ENCODE results near the gene DAAM2. TPM values are rescaled to one million over a fixed set of nuclear protein-coding genes. Genes with fewer than 3 reads are reported as not detected.

The DAAM2 gene
- total and polyA plus RNA-seq, 3 experiments from 2014 or later = not detected

DNA sequence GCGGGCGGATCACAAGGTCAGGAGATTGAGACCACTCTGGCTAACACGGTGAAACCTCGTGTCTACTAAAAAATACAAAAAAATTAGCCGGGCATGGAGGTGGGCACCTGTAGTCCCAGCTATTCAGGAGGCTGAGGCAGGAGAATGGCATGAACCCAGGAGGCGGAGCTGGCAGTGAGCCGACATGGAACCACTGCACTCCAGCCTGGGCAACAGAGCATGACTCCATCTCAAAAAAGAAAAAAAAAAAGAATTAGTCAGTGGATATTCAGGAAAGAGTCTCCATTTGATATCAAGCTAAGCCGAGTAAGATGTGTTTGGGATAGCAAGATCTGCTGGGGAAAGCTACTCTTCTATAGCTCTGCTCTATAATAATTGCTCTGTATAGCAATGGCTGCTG is 101.1 kb downstream of the DAAM2 start:
- no peaks in the 10 kb centered on the region for H3K36me3 Mint-ChIP-seq
- CTCF ChIA-PET = no interaction called here

DNA sequence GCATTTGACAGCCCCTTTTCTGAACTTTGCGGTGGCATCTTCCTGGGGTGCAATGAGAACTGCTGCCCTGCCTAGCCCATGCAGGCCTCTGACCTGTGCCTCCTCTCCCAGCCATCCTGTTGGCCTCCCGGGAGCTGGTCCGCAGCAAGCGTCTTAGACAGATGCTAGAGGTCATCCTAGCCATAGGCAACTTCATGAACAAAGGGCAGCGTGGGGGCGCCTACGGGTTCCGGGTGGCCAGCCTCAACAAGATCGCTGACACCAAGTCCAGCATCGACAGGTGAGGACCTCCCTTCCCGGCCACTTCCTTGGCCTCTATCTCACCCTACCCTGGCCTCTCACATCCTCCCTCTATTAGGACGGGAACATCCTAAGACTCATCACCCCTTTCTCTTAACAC is 104.5 kb downstream of the DAAM2 start:
- DNase-seq = no peak
- Mint-ChIP-seq H3K9me3 (peaks cover 0 to 1% (median 0%) of the 10 kb centered on the region in 5 donors), H3K27ac (no peak overlapping the region), H3K27me3 (peaks cover 3 to 6% of the 10 kb centered on the region in 2 donors), H3K4me1 (no peaks in the 10 kb centered on the region), H3K4me3 (no peak overlapping the region), H3K36me3 (no peaks in the 10 kb centered on the region)
- H3K9me3 ChIP-seq (ENCODE audit: low read length) = no peaks in the 10 kb centered on the region
- H3K27ac ChIP-seq (ENCODE audit: low read depth, low read length) = no peak overlapping the region
- no peaks in the 10 kb centered on the region for H3K36me3 ChIP-seq (ENCODE audit: insufficient read depth, low read length)
- no peaks in the 10 kb centered on the region for H3K4me1 ChIP-seq (ENCODE audit: insufficient read depth, low read length)
- no peak overlapping the region for H3K4me3 ChIP-seq (ENCODE audit: low read length)
- POLR2A ChIA-PET = no interaction called here
- H3K27me3 ChIP-seq (ENCODE audit: insufficient read depth, low read length, poor library complexity, severe bottlenecking) = no peaks in the 10 kb centered on the region
- CTCF ChIA-PET = no interaction called here

More for the DNA sequence above, 101.1 kb downstream of the DAAM2 start:
- Mint-ChIP-seq H3K9me3 (peaks cover 0 to 1% (median 0%) of the 10 kb centered on the region in 5 donors), H3K4me3 (no peak overlapping the region), H3K27ac (no peak overlapping the region), H3K27me3 (peaks cover 0 to 6% of the 10 kb centered on the region in 2 donors), H3K4me1 (no peaks in the 10 kb centered on the region)
- Histone ChIP-seq H3K27ac (ENCODE audit: low read depth, low read length) (no peak overlapping the region), H3K4me1 (ENCODE audit: insufficient read depth, low read length) (no peaks in the 10 kb centered on the region), H3K36me3 (ENCODE audit: insufficient read depth, low read length) (no peaks in the 10 kb centered on the region), H3K9me3 (ENCODE audit: low read length) (no peaks in the 10 kb centered on the region), H3K4me3 (ENCODE audit: low read length) (no peak overlapping the region), H3K27me3 (ENCODE audit: insufficient read depth, low read length, poor library complexity, severe bottlenecking) (no peaks in the 10 kb centered on the region)
- POLR2A ChIA-PET = no interaction called here
- no peak for DNase-seq

DNA sequence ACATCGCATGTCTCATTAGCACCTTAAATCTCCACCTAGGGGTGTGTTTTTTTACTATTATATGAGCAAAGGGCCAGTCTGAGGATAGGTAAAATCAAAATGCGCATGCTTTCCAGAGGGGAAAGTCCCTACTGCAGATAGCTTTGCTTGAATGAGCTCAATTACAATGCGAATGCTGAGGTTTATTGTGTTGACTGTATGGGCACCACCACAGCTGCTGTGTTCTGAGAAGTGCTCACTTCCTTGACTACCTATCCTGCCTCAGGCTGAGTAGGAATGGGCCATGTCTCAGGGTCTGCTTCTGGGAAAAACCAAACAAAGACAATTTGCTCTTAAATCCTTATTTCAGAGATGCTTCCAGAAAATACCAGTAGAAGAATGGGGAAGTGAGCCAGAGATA is 105.5 kb downstream of the DAAM2 start:
- Mint-ChIP-seq H3K27ac (no peak overlapping the region), H3K4me3 (no peak overlapping the region), H3K36me3 (no peaks in the 10 kb centered on the region), H3K4me1 (no peaks in the 10 kb centered on the region), H3K27me3 (peaks cover 3% of the 10 kb centered on the region in 2 donors), H3K9me3 (no peaks in the 10 kb centered on the region)
- no peak overlapping the region for H3K4me3 ChIP-seq (ENCODE audit: low read length)
- POLR2A ChIA-PET = no interaction called here
- no peaks in the 10 kb centered on the region for H3K36me3 ChIP-seq (ENCODE audit: insufficient read depth, low read length)
- no peaks in the 10 kb centered on the region for H3K27me3 ChIP-seq (ENCODE audit: insufficient read depth, low read length, poor library complexity, severe bottlenecking)
- CTCF ChIA-PET = no interaction called here
- no peak overlapping the region for H3K27ac ChIP-seq (ENCODE audit: low read depth, low read length)
- H3K4me1 ChIP-seq (ENCODE audit: insufficient read depth, low read length) = no peaks in the 10 kb centered on the region
- no peaks in the 10 kb centered on the region for H3K9me3 ChIP-seq (ENCODE audit: low read length)
- no peak for DNase-seq

DNA sequence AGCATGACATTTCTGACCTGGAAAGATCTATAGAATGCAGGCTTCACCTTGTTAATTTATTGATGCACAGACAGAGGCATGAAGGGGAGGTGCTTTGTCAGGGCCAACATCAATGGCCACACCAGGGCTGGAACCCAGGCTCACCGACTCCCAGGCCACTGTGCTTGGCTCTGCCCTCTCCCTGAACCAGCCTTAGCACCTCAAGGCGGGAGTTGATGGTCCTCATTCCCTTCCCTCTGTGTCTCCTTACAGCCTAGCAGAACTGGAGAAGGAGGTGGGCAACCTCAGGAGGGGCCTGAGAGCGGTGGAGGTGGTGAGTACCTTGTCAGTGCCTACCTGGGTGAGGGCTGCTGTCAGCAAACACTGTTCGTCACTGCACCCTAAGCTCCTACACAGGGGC is 106.4 kb downstream of the DAAM2 start:
- Mint-ChIP-seq H3K9me3 (no peaks in the 10 kb centered on the region), H3K27me3 (peaks cover 3 to 6% of the 10 kb centered on the region in 2 donors), H3K4me3 (no peak overlapping the region), H3K27ac (no peak overlapping the region), H3K4me1 (no peaks in the 10 kb centered on the region), H3K36me3 (no peaks in the 10 kb centered on the region)
- Histone ChIP-seq H3K36me3 (ENCODE audit: insufficient read depth, low read length) (no peaks in the 10 kb centered on the region), H3K27me3 (ENCODE audit: insufficient read depth, low read length, poor library complexity, severe bottlenecking) (no peaks in the 10 kb centered on the region), H3K9me3 (ENCODE audit: low read length) (no peaks in the 10 kb centered on the region), H3K4me1 (ENCODE audit: insufficient read depth, low read length) (no peaks in the 10 kb centered on the region), H3K4me3 (ENCODE audit: low read length) (no peak overlapping the region), H3K27ac (ENCODE audit: low read depth, low read length) (no peak overlapping the region)
- ChIA-PET POLR2A (no interaction called here), CTCF (no interaction called here)
- no peak for DNase-seq

DNA sequence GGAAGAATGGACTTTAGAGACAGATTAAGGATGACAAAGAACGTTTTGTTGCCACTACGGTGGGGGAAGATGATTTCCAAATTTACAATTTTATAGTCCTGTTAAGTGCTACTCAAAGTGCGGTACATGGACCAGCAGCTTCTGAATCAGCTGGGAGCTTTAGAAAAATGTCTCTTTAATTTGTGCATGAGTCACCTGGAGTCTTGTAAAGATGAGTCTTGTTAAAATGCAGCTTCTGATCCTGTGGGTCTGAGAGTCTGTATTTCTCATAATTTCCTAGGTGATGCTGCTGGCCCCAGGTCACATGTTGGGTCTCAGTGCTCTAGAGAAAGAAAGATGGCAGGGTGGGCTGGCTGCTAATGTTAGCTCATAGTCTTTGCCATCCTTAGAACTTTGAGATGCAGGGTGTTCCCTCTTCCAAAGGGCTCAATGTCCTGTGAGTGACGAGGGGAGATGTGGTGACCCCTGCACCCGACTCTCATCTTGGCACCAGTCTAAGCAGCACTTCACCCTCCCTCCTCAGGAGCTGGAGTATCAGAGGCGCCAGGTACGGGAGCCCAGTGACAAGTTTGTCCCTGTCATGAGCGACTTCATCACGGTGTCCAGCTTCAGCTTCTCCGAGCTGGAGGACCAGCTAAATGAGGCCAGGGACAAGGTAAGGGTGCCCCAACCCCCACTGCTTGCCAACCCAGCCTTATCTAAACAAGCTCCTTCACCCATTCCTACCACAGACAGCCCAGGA is 107.5 kb downstream of the DAAM2 start:
- Mint-ChIP-seq H3K36me3 (no peaks in the 10 kb centered on the region), H3K27ac (no peak overlapping the region), H3K27me3 (peaks cover 3 to 10% of the 10 kb centered on the region in 2 donors), H3K4me1 (no peaks in the 10 kb centered on the region), H3K4me3 (no peak overlapping the region), H3K9me3 (no peaks in the 10 kb centered on the region)
- no peaks in the 10 kb centered on the region for H3K9me3 ChIP-seq (ENCODE audit: low read length)
- H3K27me3 ChIP-seq (ENCODE audit: insufficient read depth, low read length, poor library complexity, severe bottlenecking) = no peaks in the 10 kb centered on the region
- ChIA-PET CTCF (no interaction called here), POLR2A (no interaction called here)
- H3K4me3 ChIP-seq (ENCODE audit: low read length) = no peak overlapping the region
- DNase-seq = no peak
- H3K4me1 ChIP-seq (ENCODE audit: insufficient read depth, low read length) = no peaks in the 10 kb centered on the region
- H3K36me3 ChIP-seq (ENCODE audit: insufficient read depth, low read length) = no peaks in the 10 kb centered on the region
- no peak overlapping the region for H3K27ac ChIP-seq (ENCODE audit: low read depth, low read length)

DNA sequence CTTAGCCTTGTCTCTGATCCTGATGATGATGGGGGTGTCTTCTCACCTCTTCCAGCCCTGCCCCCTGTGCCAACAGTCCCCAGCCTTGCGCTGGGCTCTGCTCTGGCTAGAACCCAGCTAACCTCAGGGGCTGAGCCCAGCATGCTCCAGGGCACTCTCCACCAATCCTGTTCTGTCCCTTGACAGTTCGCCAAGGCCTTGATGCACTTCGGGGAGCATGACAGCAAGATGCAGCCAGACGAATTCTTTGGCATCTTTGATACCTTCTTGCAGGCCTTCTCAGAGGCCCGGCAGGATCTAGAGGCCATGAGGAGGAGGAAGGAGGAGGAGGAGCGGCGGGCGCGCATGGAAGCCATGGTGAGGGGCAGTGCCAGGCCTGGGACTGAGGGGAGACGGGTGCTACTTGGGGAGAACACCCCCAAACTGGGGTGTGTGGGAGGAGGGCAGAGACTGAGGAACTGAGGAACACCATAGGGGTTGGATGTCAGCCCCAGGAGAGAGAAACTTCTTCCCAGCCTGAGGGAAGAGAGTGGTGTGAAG is 109.0 kb downstream of the DAAM2 start:
- H3K9me3 ChIP-seq (ENCODE audit: low read length) = no peaks in the 10 kb centered on the region
- ChIA-PET CTCF (no interaction called here), POLR2A (no interaction called here)
- no peak overlapping the region for H3K4me3 ChIP-seq (ENCODE audit: low read length)
- H3K4me1 ChIP-seq (ENCODE audit: insufficient read depth, low read length) = no peaks in the 10 kb centered on the region
- Mint-ChIP-seq H3K9me3 (no peaks in the 10 kb centered on the region), H3K4me1 (no peaks in the 10 kb centered on the region), H3K4me3 (no peak overlapping the region), H3K27me3 (peaks cover 3 to 10% of the 10 kb centered on the region in 2 donors), H3K27ac (no peak overlapping the region), H3K36me3 (no peaks in the 10 kb centered on the region)
- H3K36me3 ChIP-seq (ENCODE audit: insufficient read depth, low read length) = no peaks in the 10 kb centered on the region
- DNase-seq = no peak
- H3K27me3 ChIP-seq (ENCODE audit: insufficient read depth, low read length, poor library complexity, severe bottlenecking) = no peaks in the 10 kb centered on the region
- no peak overlapping the region for H3K27ac ChIP-seq (ENCODE audit: low read depth, low read length)

- CTCF ChIA-PET = no interaction called here
- H3K27ac Mint-ChIP-seq = no peak overlapping the region
These were observed 109.5 kb downstream of the DAAM2 start for GRCh38 chr6:39901670-39902069.

GRCh38 chr6:39902136-39902535 is 110.0 kb downstream of the DAAM2 start:
- POLR2A ChIA-PET = no interaction called here
- CTCF ChIA-PET = no interaction called here

More at GRCh38 chr6:39901670-39902069, 109.5 kb downstream of the DAAM2 start:
- H3K4me3 Mint-ChIP-seq = no peak overlapping the region
- Histone ChIP-seq H3K9me3 (ENCODE audit: low read length) (no peaks in the 10 kb centered on the region), H3K36me3 (ENCODE audit: insufficient read depth, low read length) (no peaks in the 10 kb centered on the region), H3K27ac (ENCODE audit: low read depth, low read length) (no peak overlapping the region), H3K27me3 (ENCODE audit: insufficient read depth, low read length, poor library complexity, severe bottlenecking) (no peaks in the 10 kb centered on the region), H3K4me3 (ENCODE audit: low read length) (no peak overlapping the region), H3K4me1 (ENCODE audit: insufficient read depth, low read length) (no peaks in the 10 kb centered on the region)
- POLR2A ChIA-PET = no interaction called here
- H3K27me3 Mint-ChIP-seq = peaks cover 3 to 10% of the 10 kb centered on the region in 2 donors
- no peaks in the 10 kb centered on the region for H3K36me3 Mint-ChIP-seq
- no peak for DNase-seq
- no peaks in the 10 kb centered on the region for H3K9me3 Mint-ChIP-seq
- H3K4me1 Mint-ChIP-seq = no peaks in the 10 kb centered on the region

More at GRCh38 chr6:39902136-39902535, 110.0 kb downstream of the DAAM2 start:
- no peak overlapping the region for H3K4me3 Mint-ChIP-seq
- no peak overlapping the region for H3K27ac Mint-ChIP-seq
- Histone ChIP-seq H3K9me3 (ENCODE audit: low read length) (no peaks in the 10 kb centered on the region), H3K4me1 (ENCODE audit: insufficient read depth, low read length) (no peaks in the 10 kb centered on the region), H3K27me3 (ENCODE audit: insufficient read depth, low read length, poor library complexity, severe bottlenecking) (no peaks in the 10 kb centered on the region), H3K36me3 (ENCODE audit: insufficient read depth, low read length) (no peaks in the 10 kb centered on the region), H3K27ac (ENCODE audit: low read depth, low read length) (no peak overlapping the region), H3K4me3 (ENCODE audit: low read length) (no peak overlapping the region)
- no peak for DNase-seq
- no peaks in the 10 kb centered on the region for H3K4me1 Mint-ChIP-seq
- H3K9me3 Mint-ChIP-seq = no peaks in the 10 kb centered on the region
- peaks cover 3 to 7% of the 10 kb centered on the region in 2 donors for H3K27me3 Mint-ChIP-seq
- H3K36me3 Mint-ChIP-seq = no peaks in the 10 kb centered on the region

Data from CD8-positive, alpha-beta memory T cell (primary cell).